Memory B cell (primary cell): ENCODE measurements around the gene LTBP2.
"Not testable (repeated sequence)": the region's sequence is repeated elsewhere in the genome, so short reads cannot be mapped to it uniquely, and the experiment has no call there.

Source experiments
- ATAC-seq: fragments of 150-1000 bp; cut with Tn5 transposase; 2 replicates; pipeline ENCODE4 v1.10.0; 2021; ENCODE audit warnings: low read depth, mild to moderate bottlenecking, moderate library complexity
- DNase-seq, 2 donors: peaks; one replicate each; pipeline ENCODE4 v3.0.0; 2022; ENCODE audit warnings: low spot score in 2 of 2
- H3K27ac Mint-ChIP-seq: one replicate; pipeline ENCODE4 v1.8.0; 2022; ENCODE audit warnings: mild to moderate bottlenecking, moderate library complexity, mixed read lengths
- H3K27me3 Mint-ChIP-seq: one replicate; pipeline ENCODE4 v1.8.0; 2022; ENCODE audit warnings: mixed read lengths
- H3K36me3 Mint-ChIP-seq: one replicate; pipeline ENCODE4 v1.8.0; 2022; ENCODE audit warnings: mild to moderate bottlenecking, mixed read lengths
- H3K4me1 Mint-ChIP-seq: one replicate; pipeline ENCODE4 v1.8.0; 2022; ENCODE audit warnings: mixed read lengths
- H3K4me3 Mint-ChIP-seq: one replicate; pipeline ENCODE4 v1.8.0; 2022; ENCODE audit warnings: mild to moderate bottlenecking, moderate library complexity, mixed read lengths
- H3K9me3 Mint-ChIP-seq: one replicate; pipeline ENCODE4 v1.8.0; 2022; ENCODE audit warnings: mixed read lengths

LTBP2 gene

DNA sequence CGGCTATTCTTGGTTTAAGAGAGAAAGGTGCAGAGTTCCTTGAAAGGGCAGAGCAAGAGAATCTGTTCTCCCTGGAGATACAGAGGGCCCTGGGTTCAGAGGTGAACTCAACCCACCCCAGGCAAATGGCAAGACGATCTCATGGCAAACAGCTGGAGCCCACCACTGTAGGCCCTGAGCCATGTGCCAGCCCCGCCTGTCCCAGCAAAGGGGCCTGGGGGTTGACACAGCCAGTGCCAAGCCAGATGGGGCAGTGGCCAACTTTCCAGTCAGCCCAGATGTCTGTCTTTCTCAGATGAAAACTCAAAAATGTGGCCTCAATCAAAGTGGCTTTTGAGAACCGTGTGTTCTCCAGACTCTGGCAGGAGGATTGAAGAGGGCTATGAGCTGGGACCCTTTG lies 66.7 kb downstream of the LTBP2 start:
- H3K4me3 Mint-ChIP-seq, result no peak overlapping the region
- H3K27me3 Mint-ChIP-seq, result peaks cover 8% of the 10 kb centered on the region
- H3K36me3 Mint-ChIP-seq, result no peaks in the 10 kb centered on the region
- H3K4me1 Mint-ChIP-seq, result no peaks in the 10 kb centered on the region
- no peak overlapping the region for H3K27ac Mint-ChIP-seq
- no peaks in the 10 kb centered on the region for H3K9me3 Mint-ChIP-seq
- no peak for DNase-seq
- no peak for ATAC-seq

DNA sequence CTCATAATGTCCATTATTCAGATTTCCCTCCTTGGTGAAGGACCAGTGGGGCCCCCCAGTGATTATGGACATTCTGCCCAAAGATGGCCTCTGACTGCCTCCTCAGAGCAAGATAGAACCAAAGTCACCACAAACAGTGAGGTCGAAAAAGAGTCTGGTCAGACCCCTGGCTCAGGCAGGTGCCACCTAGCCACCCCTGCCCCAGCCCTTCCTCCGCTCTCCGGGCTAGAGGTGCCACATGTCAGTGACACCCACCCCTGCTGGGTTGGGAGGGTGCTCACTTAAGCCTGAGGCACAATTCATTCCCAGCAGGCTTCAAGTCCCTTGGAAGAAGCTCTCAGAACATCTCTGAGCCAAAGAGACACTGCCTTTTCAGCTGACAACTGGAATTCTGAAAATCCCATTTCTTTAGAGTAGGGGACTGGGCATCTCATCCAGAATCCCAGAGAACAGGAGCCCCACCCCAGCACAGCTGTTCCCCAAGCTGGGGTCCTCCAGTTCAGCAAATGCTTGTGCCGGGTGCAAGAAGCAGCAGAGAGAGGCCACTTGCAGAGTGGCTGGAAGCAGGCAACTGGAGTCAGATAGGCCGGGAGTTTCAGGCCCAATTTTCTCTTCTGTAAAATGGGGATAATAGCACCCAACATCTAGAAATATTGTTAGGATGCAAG lies 68.1 kb downstream of the LTBP2 start:
- no peak overlapping the region for H3K4me3 Mint-ChIP-seq
- DNase-seq, result no peak
- no peaks in the 10 kb centered on the region for H3K4me1 Mint-ChIP-seq
- ATAC-seq, result no peak
- H3K9me3 Mint-ChIP-seq, result no peaks in the 10 kb centered on the region
- no peaks in the 10 kb centered on the region for H3K36me3 Mint-ChIP-seq
- no peak overlapping the region for H3K27ac Mint-ChIP-seq
- peaks cover 12% of the 10 kb centered on the region for H3K27me3 Mint-ChIP-seq

DNA sequence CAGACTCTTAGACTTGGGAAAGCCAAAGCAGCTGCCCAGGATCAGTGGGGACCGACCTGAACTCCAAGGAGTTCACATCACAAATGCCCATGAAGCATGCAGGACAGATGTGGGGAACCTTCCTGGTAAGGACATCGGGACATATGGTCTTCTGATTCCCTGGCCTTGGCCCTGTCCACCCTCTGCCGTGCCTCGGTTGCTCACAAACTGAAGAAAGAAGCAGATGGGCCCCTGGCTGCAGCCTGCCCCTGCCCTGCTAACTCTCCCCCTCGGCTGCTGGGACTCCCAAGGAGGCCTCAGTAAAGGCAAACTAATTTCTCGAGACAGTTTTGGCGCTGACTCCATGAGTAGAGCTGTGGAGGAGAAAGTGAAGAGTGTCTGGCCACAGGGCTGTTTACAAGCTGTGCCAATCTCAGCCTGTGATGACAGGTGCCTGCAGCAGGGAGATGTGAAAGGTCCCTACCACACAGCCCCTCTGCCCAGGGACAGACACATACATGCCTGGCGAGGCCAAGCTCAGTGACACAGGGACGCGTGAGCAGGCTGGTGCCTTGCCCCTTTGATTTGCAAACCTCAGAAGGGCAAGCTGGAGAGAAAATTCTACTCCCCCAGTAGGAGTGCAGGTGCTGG lies 69.9 kb downstream of the LTBP2 start:
- no peaks in the 10 kb centered on the region for H3K9me3 Mint-ChIP-seq
- no peak for ATAC-seq
- H3K4me3 Mint-ChIP-seq, result no peak overlapping the region
- no peaks in the 10 kb centered on the region for H3K4me1 Mint-ChIP-seq
- H3K36me3 Mint-ChIP-seq, result no peaks in the 10 kb centered on the region
- DNase-seq, result no peak
- H3K27ac Mint-ChIP-seq, result no peak overlapping the region
- H3K27me3 Mint-ChIP-seq, result peaks cover 13% of the 10 kb centered on the region

DNA sequence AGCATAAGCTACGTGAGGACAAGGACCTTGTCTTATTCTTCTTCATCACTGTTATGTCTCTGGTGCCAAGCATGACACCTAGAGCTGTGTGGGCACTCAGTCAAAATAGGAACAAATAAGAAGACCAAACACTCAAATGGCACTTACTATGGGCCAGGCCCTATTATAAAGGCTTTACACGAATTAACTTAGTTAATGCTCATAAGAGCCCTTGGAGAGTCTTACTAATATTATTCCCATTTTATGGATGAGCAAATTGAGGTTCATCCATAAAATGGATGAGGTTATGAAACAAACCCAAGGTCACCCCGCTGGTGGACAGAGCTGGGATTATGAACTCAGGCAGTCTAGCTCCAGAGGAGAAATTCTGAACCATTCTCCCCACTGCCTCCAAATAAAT lies 70.8 kb downstream of the LTBP2 start:
- Mint-ChIP-seq H3K9me3 (no peaks in the 10 kb centered on the region), H3K4me1 (no peaks in the 10 kb centered on the region), H3K27ac (no peak overlapping the region), H3K4me3 (no peak overlapping the region), H3K36me3 (no peaks in the 10 kb centered on the region), H3K27me3 (peaks cover 13% of the 10 kb centered on the region)
- ATAC-seq, result no peak
- DNase-seq, result no peak

DNA sequence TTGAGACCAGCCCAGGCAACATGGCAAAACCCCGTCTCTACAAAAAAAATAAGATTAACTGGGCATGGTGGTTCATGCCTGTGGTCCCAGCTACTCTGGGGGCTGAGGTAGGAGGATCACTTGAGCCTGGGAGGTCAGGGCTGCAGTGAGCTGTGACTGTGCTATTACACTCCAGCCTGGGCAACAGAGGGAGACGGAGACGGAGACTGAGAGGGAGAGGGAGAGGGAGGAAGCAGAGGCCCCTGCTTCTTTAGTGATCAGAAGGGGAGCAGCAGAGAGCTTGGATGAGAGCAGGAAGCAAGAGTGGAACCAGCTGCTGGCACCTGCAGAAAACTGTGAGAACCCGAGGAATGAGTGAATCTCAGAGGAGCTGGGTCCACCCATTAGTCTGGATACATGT lies 72.5 kb downstream of the LTBP2 start:
- DNase-seq (no peak), ATAC-seq (no peak)
- Mint-ChIP-seq H3K4me3 (no peak overlapping the region), H3K27me3 (peaks cover 11% of the 10 kb centered on the region), H3K27ac (no peak overlapping the region), H3K36me3 (no peaks in the 10 kb centered on the region), H3K4me1 (no peaks in the 10 kb centered on the region), H3K9me3 (no peaks in the 10 kb centered on the region)

DNA sequence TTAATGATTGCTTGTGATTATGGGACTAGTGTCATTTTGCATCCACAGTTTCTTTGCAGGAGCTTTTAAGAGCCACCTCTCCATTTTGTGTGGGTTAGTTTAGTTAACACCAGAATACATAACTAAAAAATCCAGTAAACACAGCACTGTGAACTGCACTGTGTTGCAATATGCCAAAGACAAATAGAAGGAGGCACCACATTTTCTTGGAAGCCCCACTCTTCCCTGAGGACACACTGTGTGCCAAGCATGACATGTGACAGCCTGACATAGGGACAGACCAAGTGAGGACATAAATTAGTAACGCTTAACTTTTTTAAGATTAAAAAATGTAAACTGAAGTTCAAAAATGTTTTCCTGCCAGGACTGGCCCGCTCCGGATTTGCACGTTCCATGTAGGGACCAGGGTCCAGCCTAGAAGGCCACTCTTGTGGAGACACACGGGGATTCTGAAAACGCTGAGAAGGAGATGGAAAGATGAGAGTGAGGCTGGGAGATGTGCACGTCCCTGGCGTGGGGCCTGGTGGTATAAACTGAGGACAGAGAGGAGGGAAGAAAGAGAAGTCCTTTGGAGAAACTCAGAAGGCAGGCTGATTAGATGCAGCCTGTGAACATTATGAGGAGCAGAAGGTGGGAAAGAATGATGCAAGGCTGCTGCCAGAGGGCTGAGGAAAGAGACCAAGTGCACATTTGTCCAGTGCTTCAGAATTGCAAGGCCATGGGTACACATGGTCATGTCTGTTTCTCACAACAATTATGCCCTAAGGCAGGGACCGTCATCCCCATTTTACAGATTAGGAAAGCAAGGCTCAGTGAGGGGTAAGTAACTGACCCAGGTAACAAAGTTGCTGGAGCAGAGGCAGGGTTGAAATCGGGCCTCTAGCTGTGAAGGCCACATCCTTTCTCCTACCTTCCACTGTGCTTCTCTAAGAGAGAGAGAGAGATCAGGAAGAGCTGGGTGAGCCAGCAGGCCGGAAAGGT lies 73.3 kb downstream of the LTBP2 start:
- H3K27ac Mint-ChIP-seq, result no peak overlapping the region
- DNase-seq (no peak), ATAC-seq (no peak)
- H3K9me3 Mint-ChIP-seq, result no peaks in the 10 kb centered on the region
- H3K4me3 Mint-ChIP-seq, result no peak overlapping the region
- no peaks in the 10 kb centered on the region for H3K36me3 Mint-ChIP-seq
- peaks cover 10% of the 10 kb centered on the region for H3K27me3 Mint-ChIP-seq
- no peaks in the 10 kb centered on the region for H3K4me1 Mint-ChIP-seq

DNA sequence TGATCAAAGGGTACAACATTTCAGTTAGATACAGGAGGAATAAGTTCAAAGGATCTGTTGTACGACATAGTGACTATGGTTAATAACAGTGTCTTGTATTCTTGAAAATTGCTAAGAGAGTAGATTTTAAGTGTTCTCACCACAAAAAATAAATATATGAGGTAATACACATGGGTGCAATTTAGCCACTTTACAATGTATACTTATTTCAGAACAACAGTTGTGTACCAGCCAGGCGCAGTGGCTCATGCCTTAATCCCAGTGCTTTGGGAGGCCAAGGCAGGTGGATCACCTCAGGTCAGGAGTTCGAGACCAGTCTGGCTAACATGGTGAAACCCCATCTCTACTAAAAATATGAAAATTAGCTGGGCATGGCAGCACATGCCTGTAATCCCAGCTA lies 75.7 kb downstream of the LTBP2 start:
- H3K27me3 Mint-ChIP-seq, H3K9me3 Mint-ChIP-seq: not testable (repeated sequence)

DNA sequence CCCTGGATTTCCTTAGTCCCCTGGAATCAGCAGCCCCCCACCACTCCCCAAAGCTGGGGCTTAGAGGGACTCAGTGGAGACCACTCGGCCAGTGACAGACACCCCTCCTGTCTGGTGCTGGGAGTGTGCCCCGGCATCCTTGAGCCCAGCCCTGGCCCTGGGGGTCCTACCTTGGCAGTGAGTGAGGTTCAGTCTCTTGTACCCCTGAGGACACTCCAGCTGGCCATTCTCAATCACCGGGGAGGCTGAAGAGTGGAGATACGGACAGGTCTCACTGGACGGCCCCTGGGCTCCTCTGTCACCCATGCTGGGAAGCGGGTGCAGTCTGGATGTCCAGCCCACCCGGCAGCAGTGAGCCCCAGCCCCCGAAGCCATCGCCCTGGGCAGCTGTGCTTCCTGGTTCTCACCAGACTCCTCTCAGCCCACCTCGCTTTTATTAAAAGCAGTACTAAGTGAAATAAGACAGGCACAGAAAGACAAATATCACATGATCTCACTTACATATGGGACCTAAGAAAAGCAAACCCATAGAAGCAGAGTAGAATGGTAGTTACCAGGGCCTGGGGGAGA lies 76.2 kb downstream of the LTBP2 start:
- no peaks in the 10 kb centered on the region for H3K9me3 Mint-ChIP-seq
- H3K36me3 Mint-ChIP-seq, result no peaks in the 10 kb centered on the region
- ATAC-seq, result no peak
- H3K27ac Mint-ChIP-seq, result no peak overlapping the region
- H3K4me1 Mint-ChIP-seq, result peaks cover 2% of the 10 kb centered on the region
- DNase-seq, result no peak
- no peak overlapping the region for H3K4me3 Mint-ChIP-seq
- peaks cover 6% of the 10 kb centered on the region for H3K27me3 Mint-ChIP-seq

More for the DNA sequence above, 75.7 kb downstream of the LTBP2 start:
- not testable (repeated sequence) for H3K27ac Mint-ChIP-seq, H3K4me1 Mint-ChIP-seq, H3K4me3 Mint-ChIP-seq, ATAC-seq, H3K36me3 Mint-ChIP-seq, DNase-seq

DNA sequence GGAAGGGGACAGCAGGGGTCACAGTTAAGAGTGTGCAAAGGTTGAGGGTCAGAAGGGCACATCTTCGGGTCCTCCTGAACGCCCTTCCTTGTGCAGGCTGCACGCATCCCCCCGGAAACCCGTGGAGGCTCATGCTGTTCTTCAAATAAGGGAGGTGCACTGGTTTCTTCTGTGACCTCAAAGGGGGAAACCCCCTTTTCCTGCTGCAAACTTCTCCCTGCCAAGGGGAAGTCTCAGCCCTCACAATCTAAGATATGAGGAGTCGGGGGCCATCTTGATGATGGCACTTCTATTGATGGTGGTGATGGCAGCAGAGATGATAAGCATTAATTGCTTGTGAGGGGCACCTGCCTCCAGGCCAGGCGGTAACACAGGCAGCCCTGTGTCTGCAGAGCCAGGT lies 78.5 kb downstream of the LTBP2 start:
- Mint-ChIP-seq H3K27me3 (peaks cover 1% of the 10 kb centered on the region), H3K4me1 (peaks cover 2% of the 10 kb centered on the region), H3K4me3 (no peak overlapping the region), H3K9me3 (no peaks in the 10 kb centered on the region), H3K36me3 (no peaks in the 10 kb centered on the region), H3K27ac (no peak overlapping the region)
- no peak for DNase-seq
- no peak for ATAC-seq

DNA sequence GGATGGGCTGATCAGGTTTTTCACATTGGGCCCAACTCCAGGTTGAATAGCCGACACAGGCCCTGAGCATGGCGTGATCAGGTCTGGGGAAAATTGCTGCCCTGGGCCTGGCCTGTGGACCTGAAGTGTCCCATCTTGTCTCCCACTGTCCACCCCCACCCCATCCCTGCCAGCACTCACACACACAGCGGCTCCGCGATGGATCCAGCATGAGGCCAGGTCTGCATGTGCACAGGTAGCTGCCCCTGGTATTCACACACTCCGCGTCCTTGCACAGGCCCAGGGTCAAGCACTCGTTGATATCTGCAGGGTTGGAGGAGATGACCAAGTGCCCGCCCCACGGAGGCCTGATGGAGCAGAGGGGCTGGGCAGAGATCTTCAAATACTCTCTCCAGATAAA lies 79.8 kb downstream of the LTBP2 start:
- Mint-ChIP-seq H3K27ac (no peak overlapping the region), H3K27me3 (peaks cover 1% of the 10 kb centered on the region), H3K36me3 (no peaks in the 10 kb centered on the region), H3K4me3 (no peak overlapping the region), H3K9me3 (no peaks in the 10 kb centered on the region), H3K4me1 (peaks cover 2% of the 10 kb centered on the region)
- ATAC-seq (no peak), DNase-seq (no peak)

DNA sequence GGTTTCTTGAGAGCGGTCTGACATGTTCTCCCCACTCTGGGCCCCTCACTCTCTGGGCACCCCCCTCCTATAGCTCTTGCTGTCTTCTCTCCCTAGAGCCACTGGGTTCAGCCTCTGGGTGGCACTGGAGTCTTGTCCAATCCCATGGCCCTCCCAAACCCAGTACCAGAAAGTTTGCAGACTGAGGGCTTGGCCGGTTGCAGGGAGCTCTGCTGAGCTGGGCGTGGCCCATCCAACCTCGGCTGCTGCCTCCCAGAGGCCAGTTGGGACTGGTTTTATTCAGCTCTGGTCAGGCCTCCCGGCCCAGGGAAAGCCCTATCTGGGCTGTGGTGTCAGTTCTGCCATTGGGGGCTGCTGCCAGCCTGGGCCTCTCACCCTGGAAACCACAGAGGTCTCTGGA lies 80.6 kb downstream of the LTBP2 start:
- no peaks in the 10 kb centered on the region for H3K36me3 Mint-ChIP-seq
- peaks cover 3% of the 10 kb centered on the region for H3K4me1 Mint-ChIP-seq
- H3K9me3 Mint-ChIP-seq, result no peaks in the 10 kb centered on the region
- ATAC-seq (no peak), DNase-seq (no peak)
- H3K27ac Mint-ChIP-seq, result no peak overlapping the region
- no peak overlapping the region for H3K4me3 Mint-ChIP-seq
- H3K27me3 Mint-ChIP-seq, result peaks cover 2% of the 10 kb centered on the region

DNA sequence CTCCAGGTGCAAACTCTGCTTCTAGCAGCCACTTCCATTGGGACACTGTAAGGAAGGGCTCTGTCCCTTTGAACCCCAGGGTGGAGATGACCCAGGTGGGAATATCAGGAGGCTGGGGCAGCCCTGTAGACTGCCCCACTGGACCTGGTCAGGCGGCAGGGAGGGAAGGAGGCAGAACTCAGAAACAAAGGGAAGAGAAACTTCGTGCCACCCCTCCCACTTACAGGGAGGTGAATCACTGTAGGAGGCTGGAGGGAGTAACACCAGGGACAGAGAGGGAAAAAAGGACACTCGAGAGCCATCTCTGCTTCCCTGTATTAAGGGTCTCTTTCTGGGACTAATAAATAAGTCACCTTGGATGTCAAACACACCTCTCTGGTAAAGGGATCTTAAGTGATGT lies 81.0 kb downstream of the LTBP2 start:
- Mint-ChIP-seq H3K27me3 (peaks cover 5% of the 10 kb centered on the region), H3K9me3 (no peaks in the 10 kb centered on the region), H3K36me3 (no peaks in the 10 kb centered on the region), H3K4me3 (no peak overlapping the region), H3K27ac (no peak overlapping the region), H3K4me1 (peaks cover 8% of the 10 kb centered on the region)
- ATAC-seq (no peak), DNase-seq (no peak)

DNA sequence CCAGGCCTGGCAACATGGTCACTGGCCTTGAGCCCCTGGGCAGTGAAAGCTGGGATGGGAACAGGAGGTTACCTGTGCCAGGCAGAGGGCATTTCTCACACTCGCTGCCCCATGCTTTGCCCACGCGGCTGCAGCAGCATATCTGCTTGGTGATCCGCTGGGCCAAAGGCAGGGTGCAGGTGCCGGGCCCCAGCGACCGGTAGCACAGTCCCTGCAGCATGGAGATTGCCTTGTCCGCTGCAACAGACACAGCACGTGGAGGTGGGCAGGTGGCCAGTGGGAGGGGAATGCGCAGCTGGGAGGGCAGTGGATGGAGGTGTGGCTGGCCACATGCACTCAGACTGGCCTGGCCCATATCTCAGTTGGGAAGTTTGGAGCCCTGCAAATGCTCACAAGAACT lies 83.2 kb downstream of the LTBP2 start:
- Mint-ChIP-seq H3K9me3 (no peaks in the 10 kb centered on the region), H3K27ac (no peak overlapping the region), H3K36me3 (no peaks in the 10 kb centered on the region), H3K4me3 (no peak overlapping the region), H3K4me1 (peaks cover 16% of the 10 kb centered on the region), H3K27me3 (peaks cover 5% of the 10 kb centered on the region)
- ATAC-seq (no peak), DNase-seq (no peak)

DNA sequence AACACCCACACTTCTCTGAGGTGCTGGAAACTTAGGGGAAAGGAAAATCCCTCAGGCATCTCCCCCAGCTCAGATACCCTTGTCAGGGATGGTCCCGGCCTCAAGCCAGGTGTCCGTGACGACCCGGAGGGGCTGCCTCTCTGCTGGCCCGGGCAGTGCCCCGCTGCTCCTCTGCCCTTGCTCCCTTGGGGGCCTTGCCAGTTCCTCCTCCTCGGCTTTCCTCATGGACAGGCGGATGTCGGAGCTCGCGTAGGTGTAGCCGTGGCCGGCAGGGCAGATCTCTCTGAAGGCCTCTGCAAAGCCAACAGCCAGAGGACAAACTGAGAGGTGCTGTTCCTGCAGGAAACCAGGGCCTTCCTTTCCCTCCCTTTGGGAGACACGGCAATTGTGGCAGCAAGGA lies 83.6 kb downstream of the LTBP2 start:
- ATAC-seq, result no peak
- Mint-ChIP-seq H3K4me1 (peaks cover 16% of the 10 kb centered on the region), H3K9me3 (no peaks in the 10 kb centered on the region), H3K27me3 (peaks cover 6% of the 10 kb centered on the region), H3K27ac (no peak overlapping the region), H3K4me3 (no peak overlapping the region), H3K36me3 (no peaks in the 10 kb centered on the region)
- DNase-seq, result no peak
